ENCODE measurements around the gene NKD1. TPM values are rescaled to one million over a fixed set of nuclear protein-coding genes. Genes with fewer than 3 reads are reported as not detected.

NKD1 gene
- polyA plus RNA-seq, 6 donors from 2014 or later = 0.01 to 0.36 (median 0.10) TPM; not detected in 2

GRCh38 chr16:50624449-50624970 lies 76.3 kb downstream of the NKD1 start:
- no peaks in the 10 kb centered on the region for H3K36me3 Mint-ChIP-seq

GRCh38 chr16:50625374-50625773 lies 77.2 kb downstream of the NKD1 start:
- Mint-ChIP-seq H3K4me3 (no peak overlapping the region), H3K9me3 (no peaks in the 10 kb centered on the region), H3K36me3 (no peaks in the 10 kb centered on the region), H3K27ac (no peak overlapping the region), H3K4me1 (peaks cover 13 to 15% (median 14%) of the 10 kb centered on the region in 3 donors), H3K27me3 (peaks cover 0 to 6% (median 0%) of the 10 kb centered on the region in 3 donors)
- ATAC-seq (ENCODE audit: low read depth in 2 of 2) (no peak), DNase-seq (no peak)

More at GRCh38 chr16:50624449-50624970, 76.3 kb downstream of the NKD1 start:
- H3K27ac Mint-ChIP-seq = peak overlapping the region in 1 of 6 donors; percentile 78
- no peaks in the 10 kb centered on the region for H3K9me3 Mint-ChIP-seq
- no peaks in the 10 kb centered on the region for H3K27me3 Mint-ChIP-seq
- H3K4me1 Mint-ChIP-seq = peaks cover 13 to 15% (median 14%) of the 10 kb centered on the region in 3 donors
- no peak for DNase-seq
- ATAC-seq (ENCODE audit: low read depth in 2 of 2) = no peak
- no peak overlapping the region for H3K4me3 Mint-ChIP-seq

GRCh38 chr16:50626868-50627267 lies 78.7 kb downstream of the NKD1 start:
- H3K27me3 Mint-ChIP-seq = peaks cover 0 to 6% (median 6%) of the 10 kb centered on the region in 3 donors
- peaks cover 13 to 15% (median 14%) of the 10 kb centered on the region in 3 donors for H3K4me1 Mint-ChIP-seq
- ATAC-seq (ENCODE audit: low read depth in 2 of 2) = peak in 1 of 2 donors; percentile 33
- DNase-seq = no peak
- H3K36me3 Mint-ChIP-seq = no peaks in the 10 kb centered on the region
- no peaks in the 10 kb centered on the region for H3K9me3 Mint-ChIP-seq
- H3K4me3 Mint-ChIP-seq = peak overlapping the region in 4 of 8 donors; percentile 51 to 82 (median 62)
- peak overlapping the region in 5 of 6 donors; percentile 50 to 95 (median 63) for H3K27ac Mint-ChIP-seq

GRCh38 chr16:50627419-50627818 lies 79.2 kb downstream of the NKD1 start:
- Mint-ChIP-seq H3K36me3 (no peaks in the 10 kb centered on the region), H3K9me3 (no peaks in the 10 kb centered on the region), H3K27ac (peak overlapping the region; percentile 28 to 95 (median 68)), H3K4me3 (peak overlapping the region in 7 of 8 donors; percentile 51 to 82 (median 66)), H3K27me3 (peaks cover 0 to 6% (median 6%) of the 10 kb centered on the region in 3 donors), H3K4me1 (peaks cover 13 to 15% (median 14%) of the 10 kb centered on the region in 3 donors)
- peak; percentile 32 for DNase-seq
- peak; percentile 80 to 85 for ATAC-seq (ENCODE audit: low read depth in 2 of 2)

GRCh38 chr16:50628156-50628802 lies 80.1 kb downstream of the NKD1 start:
- H3K36me3 Mint-ChIP-seq = no peaks in the 10 kb centered on the region
- peaks cover 13 to 15% (median 14%) of the 10 kb centered on the region in 3 donors for H3K4me1 Mint-ChIP-seq
- peaks cover 0 to 6% (median 6%) of the 10 kb centered on the region in 3 donors for H3K27me3 Mint-ChIP-seq
- no peak for DNase-seq
- H3K27ac Mint-ChIP-seq = no peak overlapping the region
- no peak overlapping the region for H3K4me3 Mint-ChIP-seq
- no peak for ATAC-seq (ENCODE audit: low read depth in 2 of 2)
- no peaks in the 10 kb centered on the region for H3K9me3 Mint-ChIP-seq

- Mint-ChIP-seq H3K4me3 (no peak overlapping the region), H3K27ac (peak overlapping the region in 2 of 6 donors; percentile 59 to 67), H3K27me3 (peaks cover 4 to 10% (median 9%) of the 10 kb centered on the region in 3 donors), H3K4me1 (peaks cover 13 to 15% (median 14%) of the 10 kb centered on the region in 3 donors), H3K36me3 (no peaks in the 10 kb centered on the region), H3K9me3 (no peaks in the 10 kb centered on the region)
- ATAC-seq (ENCODE audit: low read depth in 2 of 2) (no peak), DNase-seq (no peak)
These were observed 81.1 kb downstream of the NKD1 start for GRCh38 chr16:50629334-50629733.

GRCh38 chr16:50630394-50631020 lies 82.3 kb downstream of the NKD1 start:
- peaks cover 8 to 12% (median 11%) of the 10 kb centered on the region in 3 donors for H3K27me3 Mint-ChIP-seq
- DNase-seq (no peak), ATAC-seq (ENCODE audit: low read depth in 2 of 2) (no peak)
- H3K4me1 Mint-ChIP-seq = peaks cover 13 to 15% (median 14%) of the 10 kb centered on the region in 3 donors
- no peaks in the 10 kb centered on the region for H3K9me3 Mint-ChIP-seq
- H3K27ac Mint-ChIP-seq = no peak overlapping the region
- H3K36me3 Mint-ChIP-seq = no peaks in the 10 kb centered on the region
- peak overlapping the region in 1 of 8 donors; percentile 60 for H3K4me3 Mint-ChIP-seq

GRCh38 chr16:50631249-50631984 lies 83.2 kb downstream of the NKD1 start:
- no peak for DNase-seq
- H3K36me3 Mint-ChIP-seq = no peaks in the 10 kb centered on the region
- H3K4me3 Mint-ChIP-seq = no peak overlapping the region
- no peak for ATAC-seq (ENCODE audit: low read depth in 2 of 2)
- H3K27me3 Mint-ChIP-seq = peaks cover 8 to 12% (median 11%) of the 10 kb centered on the region in 3 donors
- H3K9me3 Mint-ChIP-seq = no peaks in the 10 kb centered on the region
- H3K4me1 Mint-ChIP-seq = peaks cover 13 to 15% (median 14%) of the 10 kb centered on the region in 3 donors
- no peak overlapping the region for H3K27ac Mint-ChIP-seq

GRCh38 chr16:50631985-50632576 lies 83.9 kb downstream of the NKD1 start:
- Mint-ChIP-seq H3K9me3 (no peaks in the 10 kb centered on the region), H3K27me3 (peaks cover 8 to 12% (median 11%) of the 10 kb centered on the region in 3 donors), H3K36me3 (no peaks in the 10 kb centered on the region), H3K4me3 (no peak overlapping the region), H3K27ac (no peak overlapping the region), H3K4me1 (peaks cover 7 to 8% (median 8%) of the 10 kb centered on the region in 3 donors)
- ATAC-seq (ENCODE audit: low read depth in 2 of 2) = no peak
- DNase-seq = no peak

GRCh38 chr16:50632927-50633800 lies 85.0 kb downstream of the NKD1 start:
- no peak overlapping the region for H3K4me3 Mint-ChIP-seq
- no peaks in the 10 kb centered on the region for H3K36me3 Mint-ChIP-seq
- H3K4me1 Mint-ChIP-seq = no peaks in the 10 kb centered on the region
- peaks cover 8 to 12% (median 11%) of the 10 kb centered on the region in 3 donors for H3K27me3 Mint-ChIP-seq
- ATAC-seq (ENCODE audit: low read depth in 2 of 2) (no peak), DNase-seq (no peak)
- H3K9me3 Mint-ChIP-seq = no peaks in the 10 kb centered on the region
- no peak overlapping the region for H3K27ac Mint-ChIP-seq

- ATAC-seq (ENCODE audit: low read depth in 2 of 2) (no peak), DNase-seq (no peak)
- peaks cover 8 to 15% (median 12%) of the 10 kb centered on the region in 3 donors for H3K27me3 Mint-ChIP-seq
- H3K27ac Mint-ChIP-seq = peak overlapping the region in 1 of 6 donors; percentile 13
- no peaks in the 10 kb centered on the region for H3K9me3 Mint-ChIP-seq
- no peak overlapping the region for H3K4me3 Mint-ChIP-seq
- no peaks in the 10 kb centered on the region for H3K36me3 Mint-ChIP-seq
- no peaks in the 10 kb centered on the region for H3K4me1 Mint-ChIP-seq
These were observed 85.9 kb downstream of the NKD1 start for GRCh38 chr16:50634090-50634489.

GRCh38 chr16:50634947-50635346 lies 86.8 kb downstream of the NKD1 start:
- H3K27ac Mint-ChIP-seq = peak overlapping the region in 1 of 6 donors; percentile 94
- DNase-seq (no peak), ATAC-seq (ENCODE audit: low read depth in 2 of 2) (no peak)
- H3K27me3 Mint-ChIP-seq = peaks cover 8 to 17% (median 12%) of the 10 kb centered on the region in 3 donors
- no peaks in the 10 kb centered on the region for H3K4me1 Mint-ChIP-seq
- peak overlapping the region in 1 of 8 donors; percentile 52 for H3K4me3 Mint-ChIP-seq
- H3K9me3 Mint-ChIP-seq = no peaks in the 10 kb centered on the region
- no peaks in the 10 kb centered on the region for H3K36me3 Mint-ChIP-seq

Measured in naive B cell (primary cell).